GM23338 (cell line): Measurements from ENCODE around the gene UBN2.

Experiments
- CTCF ChIP-seq, 2 experiments: fragments of 200-600 bp in 1 of 2; sonication (generic) in 1 of 2; conservative IDR thresholded peaks; 2 replicates each; pipeline versions ENCODE4 v1.5.1 to v1.6.1; 2016 to 2017; ENCODE audit warnings: antibody characterized with exemption in 2 of 2, low read depth in 2 of 2, mild to moderate bottlenecking in 2 of 2, moderate library complexity in 1 of 2
- POLR2AphosphoS5 ChIP-seq: IDR thresholded peaks from 2 replicates; pipeline ENCODE4 v1.6.1; 2016; ENCODE audit warnings: antibody characterized with exemption, low read depth
- REST ChIP-seq: IDR thresholded peaks from one replicate; pipeline ENCODE4 v1.6.1; 2018; ENCODE audit warnings: antibody characterized with exemption; ENCODE audit not compliant: unreplicated experiment

DNA sequence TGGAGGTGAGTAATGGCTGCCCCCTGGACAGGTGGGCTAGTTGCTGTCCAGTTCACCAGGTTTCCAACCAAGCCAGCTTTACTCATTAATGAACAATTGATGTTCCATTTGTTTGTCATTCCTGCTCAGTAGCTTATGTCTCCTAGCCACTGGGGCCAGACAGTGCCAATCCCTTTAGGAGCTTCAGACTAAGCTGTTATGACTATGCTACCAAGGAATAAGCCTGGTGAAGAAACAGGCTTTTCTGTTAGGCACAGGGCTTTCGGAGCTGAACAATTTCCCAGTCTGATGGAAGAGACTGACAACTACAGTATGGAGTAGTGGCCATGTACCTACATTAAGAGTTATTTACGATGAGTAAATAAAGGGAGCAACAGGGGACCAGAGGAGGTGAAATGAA lies 108.0 kb downstream of the UBN2 start:
- TF ChIP-seq CTCF (conservative IDR thresholded peaks at IDR 0.05; ENCODE audit: low read depth in 2 of 2) (no peak), POLR2AphosphoS5 (no peak), REST (no peak)
